Measurements from ENCODE around the gene RABGAP1L. TPM values are rescaled to one million over a fixed set of nuclear protein-coding genes. Genes with fewer than 3 reads are reported as not detected.
"Not testable (repeated sequence)": the region's sequence is repeated elsewhere in the genome, so short reads cannot be mapped to it uniquely, and the experiment has no call there.

RABGAP1L gene
- polyA plus RNA-seq, 1 donor from 2014 or later = 88.6 TPM

- Mint-ChIP-seq H3K9me3 (no peaks in the 10 kb centered on the region), H3K4me3 (peak overlapping the region; percentile 48 to 88 (median 67))
Observed at GRCh38 chr1:174165471-174166137, 6.3 kb downstream of the RABGAP1L start.

GRCh38 chr1:174166530-174167264 is 7.4 kb downstream of the RABGAP1L start:
- Mint-ChIP-seq H3K27ac (peak overlapping the region; percentile 78 to 88 (median 82)), H3K36me3 (peaks cover 2% of the 10 kb centered on the region), H3K27me3 (no peaks in the 10 kb centered on the region), H3K4me3 (peak overlapping the region in 3 of 4 donors; percentile 48 to 88 (median 74)), H3K4me1 (peaks cover 67 to 72% (median 69%) of the 10 kb centered on the region in 3 donors), H3K9me3 (no peaks in the 10 kb centered on the region)

More at GRCh38 chr1:174165471-174166137, 6.3 kb downstream of the RABGAP1L start:
- H3K27me3 Mint-ChIP-seq = no peaks in the 10 kb centered on the region
- H3K27ac Mint-ChIP-seq = peak overlapping the region; percentile 82 to 91 (median 88)
- H3K36me3 Mint-ChIP-seq = peaks cover 2% of the 10 kb centered on the region
- H3K4me1 Mint-ChIP-seq = peaks cover 70 to 78% (median 71%) of the 10 kb centered on the region in 3 donors

- peaks cover 2% of the 10 kb centered on the region for H3K36me3 Mint-ChIP-seq
- H3K4me1 Mint-ChIP-seq = peaks cover 66 to 75% (median 67%) of the 10 kb centered on the region in 3 donors
- peak overlapping the region; percentile 78 to 88 (median 82) for H3K27ac Mint-ChIP-seq
- H3K27me3 Mint-ChIP-seq = no peaks in the 10 kb centered on the region
- H3K4me3 Mint-ChIP-seq = peak overlapping the region; percentile 48 to 80 (median 64)
- H3K9me3 Mint-ChIP-seq = no peaks in the 10 kb centered on the region
Observed at GRCh38 chr1:174167265-174167803, 8.0 kb downstream of the RABGAP1L start.

GRCh38 chr1:174169342-174169741 is 10.0 kb downstream of the RABGAP1L start:
- Mint-ChIP-seq H3K9me3 (no peaks in the 10 kb centered on the region), H3K36me3 (peaks cover 2% of the 10 kb centered on the region), H3K4me3 (peak overlapping the region; percentile 33 to 90 (median 62)), H3K27ac (peak overlapping the region in 2 of 3 donors; percentile 62 to 79), H3K27me3 (no peaks in the 10 kb centered on the region), H3K4me1 (peaks cover 65 to 79% (median 68%) of the 10 kb centered on the region in 3 donors)

GRCh38 chr1:174171073-174171472 is 11.8 kb downstream of the RABGAP1L start:
- peaks cover 0 to 1% (median 0%) of the 10 kb centered on the region in 3 donors for H3K9me3 Mint-ChIP-seq
- H3K27me3 Mint-ChIP-seq = no peaks in the 10 kb centered on the region
- peaks cover 57 to 71% (median 59%) of the 10 kb centered on the region in 3 donors for H3K4me1 Mint-ChIP-seq
- H3K4me3 Mint-ChIP-seq = peak overlapping the region in 3 of 4 donors; percentile 48 to 90 (median 50)
- H3K27ac Mint-ChIP-seq = no peak overlapping the region
- peaks cover 4% of the 10 kb centered on the region for H3K36me3 Mint-ChIP-seq

GRCh38 chr1:174174461-174175329 is 15.4 kb downstream of the RABGAP1L start:
- Mint-ChIP-seq H3K4me3 (peak overlapping the region in 2 of 4 donors; percentile 6 to 58), H3K36me3 (peaks cover 11% of the 10 kb centered on the region), H3K4me1 (peaks cover 43 to 64% (median 49%) of the 10 kb centered on the region in 3 donors), H3K9me3 (peaks cover 0 to 1% (median 1%) of the 10 kb centered on the region in 3 donors), H3K27me3 (no peaks in the 10 kb centered on the region), H3K27ac (no peak overlapping the region)

GRCh38 chr1:174178459-174178858 is 19.1 kb downstream of the RABGAP1L start:
- not testable (repeated sequence) for H3K27me3 Mint-ChIP-seq, H3K9me3 Mint-ChIP-seq, H3K4me3 Mint-ChIP-seq
- Mint-ChIP-seq H3K4me1 (peaks cover 38 to 69% (median 43%) of the 10 kb centered on the region in 3 donors), H3K27ac (peak overlapping the region in 2 of 3 donors; percentile 78 to 81), H3K36me3 (peaks cover 14% of the 10 kb centered on the region)

GRCh38 chr1:174189428-174190062 is 30.2 kb downstream of the RABGAP1L start:
- Mint-ChIP-seq H3K27ac (peak overlapping the region in 1 of 3 donors; percentile 61), H3K4me3 (peak overlapping the region in 1 of 4 donors; percentile 76), H3K27me3 (no peaks in the 10 kb centered on the region), H3K9me3 (no peaks in the 10 kb centered on the region), H3K36me3 (peaks cover 9% of the 10 kb centered on the region), H3K4me1 (peaks cover 35 to 44% (median 36%) of the 10 kb centered on the region in 3 donors)

GRCh38 chr1:174190691-174191199 is 31.4 kb downstream of the RABGAP1L start:
- H3K9me3 Mint-ChIP-seq = no peaks in the 10 kb centered on the region
- H3K27ac Mint-ChIP-seq = peak overlapping the region in 2 of 3 donors; percentile 3 to 53
- H3K27me3 Mint-ChIP-seq = no peaks in the 10 kb centered on the region
- H3K4me3 Mint-ChIP-seq = peak overlapping the region in 1 of 4 donors; percentile 56
- peaks cover 9% of the 10 kb centered on the region for H3K36me3 Mint-ChIP-seq
- H3K4me1 Mint-ChIP-seq = peaks cover 29 to 44% (median 40%) of the 10 kb centered on the region in 3 donors

- Mint-ChIP-seq H3K27ac (peak overlapping the region in 2 of 3 donors; percentile 3 to 73), H3K36me3 (peaks cover 9% of the 10 kb centered on the region), H3K4me3 (no peak overlapping the region), H3K4me1 (peaks cover 29 to 45% (median 40%) of the 10 kb centered on the region in 3 donors), H3K9me3 (no peaks in the 10 kb centered on the region), H3K27me3 (no peaks in the 10 kb centered on the region)
Observed at GRCh38 chr1:174191349-174191862, 32.1 kb downstream of the RABGAP1L start.

GRCh38 chr1:174194461-174194860 is 35.1 kb downstream of the RABGAP1L start:
- no peaks in the 10 kb centered on the region for H3K27me3 Mint-ChIP-seq
- peaks cover 8% of the 10 kb centered on the region for H3K36me3 Mint-ChIP-seq
- peaks cover 31 to 48% (median 36%) of the 10 kb centered on the region in 3 donors for H3K4me1 Mint-ChIP-seq
- no peak overlapping the region for H3K27ac Mint-ChIP-seq
- no peaks in the 10 kb centered on the region for H3K9me3 Mint-ChIP-seq
- no peak overlapping the region for H3K4me3 Mint-ChIP-seq

GRCh38 chr1:174197088-174197487 is 37.8 kb downstream of the RABGAP1L start:
- no peak overlapping the region for H3K4me3 Mint-ChIP-seq

GRCh38 chr1:174197547-174197946 is 38.2 kb downstream of the RABGAP1L start:
- Mint-ChIP-seq H3K9me3 (no peaks in the 10 kb centered on the region), H3K36me3 (peaks cover 9% of the 10 kb centered on the region), H3K4me1 (peaks cover 14 to 39% (median 25%) of the 10 kb centered on the region in 3 donors), H3K27ac (peak overlapping the region in 1 of 3 donors; percentile 29), H3K27me3 (no peaks in the 10 kb centered on the region), H3K4me3 (no peak overlapping the region)

More at GRCh38 chr1:174197088-174197487, 37.8 kb downstream of the RABGAP1L start:
- H3K4me1 Mint-ChIP-seq = peaks cover 14 to 42% (median 25%) of the 10 kb centered on the region in 3 donors
- H3K9me3 Mint-ChIP-seq = no peaks in the 10 kb centered on the region
- no peaks in the 10 kb centered on the region for H3K27me3 Mint-ChIP-seq
- H3K36me3 Mint-ChIP-seq = peaks cover 11% of the 10 kb centered on the region
- peak overlapping the region in 1 of 3 donors; percentile 29 for H3K27ac Mint-ChIP-seq

All from IgD-negative memory B cell (primary cell).